Thyroid gland (tissue), 4 donors: ENCODE results near the gene AFF3.
A peak's percentile ranks its signal among the peaks of the same experiment; 100 is the strongest.

Experiments
- CTCF ChIP-seq, 6 experiments: fragments of 200-600 bp in 3 of 6; fragments of 450-650 bp in 3 of 6; sonication (generic) in 3 of 6; IDR thresholded peaks; one replicate each; pipeline ENCODE4 v1.5.1; 2016 to 2019; ENCODE audit warnings: antibody characterized with exemption in 6 of 6, mild to moderate bottlenecking in 2 of 6, inconsistent platforms in 1 of 6, moderate library complexity in 1 of 6
- POLR2A ChIP-seq, 2 donors: fragments of 450-650 bp; IDR thresholded peaks; one replicate each; pipeline ENCODE4 v1.6.1; 2017; ENCODE audit warnings: antibody characterized with exemption in 2 of 2, mild to moderate bottlenecking in 2 of 2, moderate library complexity in 1 of 2

DNA sequence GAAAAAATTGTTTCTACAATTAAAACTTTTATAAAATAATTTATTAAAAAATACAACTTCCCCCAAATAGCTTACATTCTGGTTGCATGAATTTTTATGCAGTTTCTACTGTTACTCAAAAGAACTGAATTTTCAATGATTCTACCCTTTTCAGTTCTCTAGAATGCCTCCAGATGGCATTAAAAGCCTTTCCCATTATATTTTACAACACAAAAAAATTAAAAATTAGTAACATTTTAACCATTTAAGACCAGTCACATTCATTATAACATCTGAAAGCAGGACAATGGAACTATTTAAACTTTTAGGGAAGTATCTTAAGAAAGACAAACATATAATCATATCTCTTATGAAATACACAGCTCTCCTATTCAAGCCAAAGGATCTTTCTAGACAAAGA is 416.6 kb downstream of the AFF3 start:
- TF ChIP-seq CTCF (IDR thresholded peaks at IDR 0.05) (peak in 2 of 6 experiments; percentile 24 to 28), POLR2A (IDR thresholded peaks at IDR 0.05) (no peak)
